IMR-90 (cell line): ENCODE data around the gene STK10. TPM values are rescaled to one million over a fixed set of nuclear protein-coding genes. Genes with fewer than 3 reads are reported as not detected.

ENCODE experiments used
- ATAC-seq: fragments of 200-7000 bp; cut with Tn5 transposase; 2 replicates; pipeline ENCODE4 v1.9.1; 2020; ENCODE audit warnings: low read depth, mild to moderate bottlenecking, moderate library complexity
- BruUV-seq: library from RNA; stranded (reverse); fragments of 400-500 nt; replicated peaks from 2 replicates; lab custom pipeline; 2021; lab: Mats Ljungman, UMichigan
- CTCF ChIA-PET: fragments of 300-600 bp; formaldehyde crosslinking; extraction: SDS; loops from one replicate; lab custom pipeline; 2021; ENCODE audit warnings: antibody characterized with exemption; lab: Yijun Ruan, JAX
- POLR2A ChIA-PET: fragments of 300-600 bp; sonication (Branson Sonifier 250); formaldehyde crosslinking; loops from one replicate; lab custom pipeline; 2022; ENCODE audit warnings: antibody characterized with exemption; ENCODE audit not compliant: unreplicated experiment; lab: Charles Lee
- DNase-seq: peaks from one replicate; pipeline ENCODE4 v3.0.0; 2013
- H2AFZ ChIP-seq: replicated peaks from 2 replicates; pipeline ENCODE3; 2013; ENCODE audit warnings: low read length, mild to moderate bottlenecking; ENCODE audit not compliant: poor library complexity
- H2AK5ac ChIP-seq: 2 replicates; pipeline ENCODE4 v1.6.1; 2013; ENCODE audit warnings: low read depth, low read length, inconsistent platforms
- H2AK9ac ChIP-seq: replicated peaks from 2 replicates; pipeline ENCODE3; 2013; ENCODE audit warnings: mild to moderate bottlenecking, low read depth, low read length, moderate library complexity; ENCODE audit not compliant: poor library complexity
- H2BK120ac ChIP-seq: 2 replicates; pipeline ENCODE4 v1.6.1; 2013; ENCODE audit warnings: low read depth, low read length, inconsistent platforms
- H2BK15ac ChIP-seq: 3 replicates; pipeline ENCODE4 v1.6.1; 2013; ENCODE audit warnings: low read depth, low read length, inconsistent platforms
- H2BK20ac ChIP-seq: 2 replicates; pipeline ENCODE4 v1.6.1; 2013; ENCODE audit warnings: low read depth, mild to moderate bottlenecking, inconsistent platforms, low read length, moderate library complexity
- H2BK5ac ChIP-seq: 2 replicates; pipeline ENCODE4 v1.6.1; 2013; ENCODE audit warnings: mild to moderate bottlenecking, low read depth, low read length, inconsistent platforms; ENCODE audit not compliant: poor library complexity, severe bottlenecking
- H3K14ac ChIP-seq: replicated peaks from 2 replicates; pipeline ENCODE4 v1.6.1; 2013; ENCODE audit warnings: low read depth, low read length, inconsistent platforms
- H3K18ac ChIP-seq: 2 replicates; pipeline ENCODE4 v1.6.1; 2013; ENCODE audit warnings: low read depth, low read length, control low read depth
- H3K23ac ChIP-seq: 2 replicates; pipeline ENCODE4 v1.6.1; 2013; ENCODE audit warnings: low read depth, low read length, inconsistent platforms
- H3K27ac ChIP-seq: 2 replicates; pipeline ENCODE4 v1.5.1; 2013; ENCODE audit warnings: mild to moderate bottlenecking, control low read depth, low read length; ENCODE audit not compliant: insufficient read depth
- H3K27me3 ChIP-seq: 2 replicates; pipeline ENCODE4 v1.6.1; 2013; ENCODE audit warnings: low read length; ENCODE audit not compliant: control insufficient read depth, insufficient read depth
- H3K36me3 ChIP-seq: 2 replicates; pipeline ENCODE4 v1.6.1; 2013; ENCODE audit warnings: low read length, mixed read lengths; ENCODE audit not compliant: control insufficient read depth, insufficient read depth
- H3K4ac ChIP-seq: 2 replicates; pipeline ENCODE4 v1.6.1; 2013; ENCODE audit warnings: low read depth, low read length, inconsistent platforms
- H3K4me1 ChIP-seq: 2 replicates; pipeline ENCODE4 v1.6.1; 2013; ENCODE audit warnings: low read length, mixed read lengths; ENCODE audit not compliant: control insufficient read depth, insufficient read depth
- H3K4me2 ChIP-seq: 2 replicates; pipeline ENCODE4 v1.6.1; 2013; ENCODE audit warnings: low read depth, mild to moderate bottlenecking, control low read depth, low read length, moderate library complexity
- H3K4me3 ChIP-seq: 2 replicates; pipeline ENCODE4 v1.5.1; 2013; ENCODE audit warnings: low read depth, mild to moderate bottlenecking, control low read depth, low read length, moderate library complexity; ENCODE audit not compliant: insufficient read depth
- H3K56ac ChIP-seq: 2 replicates; pipeline ENCODE4 v1.6.1; 2013; ENCODE audit warnings: low read length, inconsistent platforms; ENCODE audit not compliant: insufficient read depth; ENCODE audit errors: extremely low read depth
- H3K79me1 ChIP-seq, 2 experiments: 2 replicates each; pipeline ENCODE4 v1.6.1; 2013; ENCODE audit warnings: low read length in 2 of 2, inconsistent platforms in 1 of 2, low read depth in 1 of 2
- H3K9ac ChIP-seq: 2 replicates; pipeline ENCODE4 v1.6.1; 2013; ENCODE audit warnings: low read depth, low read length, control low read depth
- H3K9me1 ChIP-seq: 2 replicates; pipeline ENCODE4 v1.6.1; 2013; ENCODE audit warnings: low read length, inconsistent platforms; ENCODE audit not compliant: insufficient read depth
- H3K9me3 ChIP-seq: 2 replicates; pipeline ENCODE4 v1.6.1; 2013; ENCODE audit warnings: low read length; ENCODE audit not compliant: control insufficient read depth, insufficient read depth
- H4K20me1 ChIP-seq: 2 replicates; pipeline ENCODE4 v1.6.1; 2013; ENCODE audit warnings: low read length, inconsistent platforms; ENCODE audit not compliant: insufficient read depth
- H4K5ac ChIP-seq: 2 replicates; pipeline ENCODE4 v1.6.1; 2013; ENCODE audit warnings: mild to moderate bottlenecking, low read depth, low read length, control low read depth
- H4K8ac ChIP-seq, 2 experiments: 2 replicates each; pipeline ENCODE4 v1.6.1; 2013; ENCODE audit warnings: low read depth in 2 of 2, low read length in 2 of 2, control low read depth in 1 of 2, inconsistent platforms in 1 of 2
- H4K91ac ChIP-seq: 2 replicates; pipeline ENCODE4 v1.6.1; 2013; ENCODE audit warnings: low read depth, low read length, inconsistent platforms; ENCODE audit not compliant: insufficient read depth
- BHLHE40 ChIP-seq: fragments of 150-350 bp; IDR thresholded peaks from 2 replicates; pipeline ENCODE4 v1.6.1; 2016; ENCODE audit warnings: mild to moderate bottlenecking, low read depth, low read length
- MXI1 ChIP-seq: IDR thresholded peaks from 2 replicates; pipeline ENCODE4 v1.6.1; 2012; ENCODE audit warnings: low read depth, mild to moderate bottlenecking, low read length, moderate library complexity, borderline replicate concordance
- POLR2A ChIP-seq: IDR thresholded peaks from 2 replicates; pipeline ENCODE4 v1.6.1; 2012; ENCODE audit warnings: mild to moderate bottlenecking, low read depth, low read length
- RAD21 ChIP-seq: IDR thresholded peaks from 2 replicates; pipeline ENCODE4 v1.6.1; 2012; ENCODE audit warnings: low read length, improper control_type of control experiment
- RCOR1 ChIP-seq: IDR thresholded peaks from 2 replicates; pipeline ENCODE4 v1.6.1; 2012; ENCODE audit warnings: mild to moderate bottlenecking, low read length, improper control_type of control experiment; ENCODE audit not compliant: insufficient replicate concordance
- RFX5 ChIP-seq: IDR thresholded peaks from 2 replicates; pipeline ENCODE4 v1.8.0; 2012; ENCODE audit warnings: low read depth, mild to moderate bottlenecking, low read length, moderate library complexity
- SMC3 ChIP-seq: fragments of 150-350 bp; IDR thresholded peaks from 2 replicates; pipeline ENCODE4 v1.6.1; 2016; ENCODE audit warnings: low read depth, mild to moderate bottlenecking, antibody characterized with exemption, low read length, moderate library complexity
- WGBS, 2 experiments: methylation state at CpG; one replicate each; pipeline versions ENCODE4 v1.1.5 to v1.1.7; 2013; ENCODE audit warnings: missing lambda C conversion rate in 2 of 2; ENCODE audit not compliant: insufficient read length in 1 of 2; ENCODE audit errors: extremely low coverage in 2 of 2; 5-methylcytosine and 5-hydroxymethylcytosine counted together
- dilution Hi-C: fragments of 300-500 bp; cut with HindIII; formaldehyde crosslinking; loops from one replicate; pipeline ENCODE4 v1.14.3; 2018; ENCODE audit warnings: low sequenced_read_pairs; ENCODE audit not compliant: unreplicated experiment
- in situ Hi-C: fragments of 300-500 bp; cut with MboI; formaldehyde crosslinking; loops from 3 replicates; pipeline ENCODE4 v1.14.3; 2019; ENCODE audit warnings: low sequenced_read_pairs, inconsistent platforms, mixed read lengths
- intact Hi-C: fragments of 100-400 bp; cut with micrococcal nuclease; formaldehyde crosslinking; loops from 2 replicates; pipeline ENCODE4 v1.10.0; 2022
- polyA plus RNA-seq, 3 experiments: library from polyadenylated mRNA; depleted of rRNA; stranded (reverse); fragments of >200 nt; gene quantifications; 2 replicates each; pipeline ENCODE4 v1.2.3, GENCODE V29; 2012; ENCODE audit warnings: low replicate concordance in 1 of 3
- total RNA-seq: library from RNA; depleted of rRNA; stranded (reverse); fragments of >200 nt; gene quantifications from 2 replicates; pipeline ENCODE4 v1.2.3, GENCODE V29; 2012
- TF ChIP-seq, protein P1 (sequence below): fragments of 150-350 bp; IDR thresholded peaks from 2 replicates; pipeline ENCODE4 v1.6.1; 2016; ENCODE audit warnings: low read depth, mild to moderate bottlenecking, low read length, moderate library complexity, borderline replicate concordance
- TF ChIP-seq, protein P2 (sequence below): conservative IDR thresholded peaks from 2 replicates; pipeline ENCODE4 v1.5.1; 2012; ENCODE audit warnings: mild to moderate bottlenecking, low read depth, low read length, improper control_type of control experiment
- TF ChIP-seq, protein P3 (sequence below): fragments of 150-350 bp; IDR thresholded peaks from 2 replicates; pipeline ENCODE4 v1.6.1; 2017; ENCODE audit warnings: mild to moderate bottlenecking, antibody characterized with exemption, low read length, low read depth

STK10 gene
- total and polyA plus RNA-seq, 2 of the 4 experiments (the other 2 are of a cell fraction): 15.4 to 18.5 TPM

DNA sequence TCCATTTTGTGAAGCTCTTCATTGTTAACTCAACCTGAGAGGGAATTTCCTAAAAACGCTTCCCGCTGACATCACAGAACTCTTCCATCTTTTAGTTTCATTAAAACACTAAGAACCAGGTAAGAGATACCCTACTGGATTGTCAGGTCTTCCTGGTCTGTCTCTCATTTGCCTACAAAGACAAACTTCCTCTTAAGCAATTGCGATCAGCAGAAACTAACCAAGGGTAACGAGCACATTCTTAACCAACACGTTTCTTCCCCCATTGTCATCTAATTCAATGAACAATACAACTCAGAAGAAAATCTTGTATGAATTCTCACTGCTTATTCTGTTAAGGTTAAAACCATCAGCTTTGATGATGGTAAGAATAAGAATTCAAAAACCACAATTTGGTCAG, 188.1 kb downstream of the STK10 start:
- no peaks in the 10 kb centered on the region for H3K27me3 ChIP-seq
- dilution Hi-C loops: no loop called here
- TF ChIP-seq RFX5: no peak
- no peak for TF ChIP-seq SMC3
- TF ChIP-seq BHLHE40: no peak
- TF ChIP-seq, protein P1, sequence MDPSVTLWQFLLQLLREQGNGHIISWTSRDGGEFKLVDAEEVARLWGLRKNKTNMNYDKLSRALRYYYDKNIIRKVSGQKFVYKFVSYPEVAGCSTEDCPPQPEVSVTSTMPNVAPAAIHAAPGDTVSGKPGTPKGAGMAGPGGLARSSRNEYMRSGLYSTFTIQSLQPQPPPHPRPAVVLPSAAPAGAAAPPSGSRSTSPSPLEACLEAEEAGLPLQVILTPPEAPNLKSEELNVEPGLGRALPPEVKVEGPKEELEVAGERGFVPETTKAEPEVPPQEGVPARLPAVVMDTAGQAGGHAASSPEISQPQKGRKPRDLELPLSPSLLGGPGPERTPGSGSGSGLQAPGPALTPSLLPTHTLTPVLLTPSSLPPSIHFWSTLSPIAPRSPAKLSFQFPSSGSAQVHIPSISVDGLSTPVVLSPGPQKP: no peak
- no peak for TF ChIP-seq RCOR1
- TF ChIP-seq, protein P2, sequence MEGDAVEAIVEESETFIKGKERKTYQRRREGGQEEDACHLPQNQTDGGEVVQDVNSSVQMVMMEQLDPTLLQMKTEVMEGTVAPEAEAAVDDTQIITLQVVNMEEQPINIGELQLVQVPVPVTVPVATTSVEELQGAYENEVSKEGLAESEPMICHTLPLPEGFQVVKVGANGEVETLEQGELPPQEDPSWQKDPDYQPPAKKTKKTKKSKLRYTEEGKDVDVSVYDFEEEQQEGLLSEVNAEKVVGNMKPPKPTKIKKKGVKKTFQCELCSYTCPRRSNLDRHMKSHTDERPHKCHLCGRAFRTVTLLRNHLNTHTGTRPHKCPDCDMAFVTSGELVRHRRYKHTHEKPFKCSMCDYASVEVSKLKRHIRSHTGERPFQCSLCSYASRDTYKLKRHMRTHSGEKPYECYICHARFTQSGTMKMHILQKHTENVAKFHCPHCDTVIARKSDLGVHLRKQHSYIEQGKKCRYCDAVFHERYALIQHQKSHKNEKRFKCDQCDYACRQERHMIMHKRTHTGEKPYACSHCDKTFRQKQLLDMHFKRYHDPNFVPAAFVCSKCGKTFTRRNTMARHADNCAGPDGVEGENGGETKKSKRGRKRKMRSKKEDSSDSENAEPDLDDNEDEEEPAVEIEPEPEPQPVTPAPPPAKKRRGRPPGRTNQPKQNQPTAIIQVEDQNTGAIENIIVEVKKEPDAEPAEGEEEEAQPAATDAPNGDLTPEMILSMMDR: no peak
- TF ChIP-seq RAD21: no peak
- no peak for TF ChIP-seq MXI1
- no peak for TF ChIP-seq POLR2A
- TF ChIP-seq, protein P3, sequence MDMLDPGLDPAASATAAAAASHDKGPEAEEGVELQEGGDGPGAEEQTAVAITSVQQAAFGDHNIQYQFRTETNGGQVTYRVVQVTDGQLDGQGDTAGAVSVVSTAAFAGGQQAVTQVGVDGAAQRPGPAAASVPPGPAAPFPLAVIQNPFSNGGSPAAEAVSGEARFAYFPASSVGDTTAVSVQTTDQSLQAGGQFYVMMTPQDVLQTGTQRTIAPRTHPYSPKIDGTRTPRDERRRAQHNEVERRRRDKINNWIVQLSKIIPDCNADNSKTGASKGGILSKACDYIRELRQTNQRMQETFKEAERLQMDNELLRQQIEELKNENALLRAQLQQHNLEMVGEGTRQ: no peak
- intact Hi-C loops: loop anchor here (5.0 kb wide), 1 partner anchor 43 kb away; no protein-coding TSS in a partner anchor
- no peaks in the 10 kb centered on the region for H3K9me3 ChIP-seq
- H3K79me1 ChIP-seq: peaks cover 13 to 73% of the 10 kb centered on the region in 2 experiments; a peak in 3 of 4 replicates
- H2AFZ ChIP-seq: no peak overlapping the region
- H3K4ac ChIP-seq: no peak overlapping the region
- H3K4me1 ChIP-seq: peaks cover 8% of the 10 kb centered on the region
- H2AK5ac ChIP-seq: no peak overlapping the region
- no peak overlapping the region for H4K5ac ChIP-seq
- no peaks in the 10 kb centered on the region; the same call in 1 of the 2 replicates for H3K36me3 ChIP-seq
- H3K9me1 ChIP-seq: peaks cover 17% of the 10 kb centered on the region
- H2AK9ac ChIP-seq: no peak overlapping the region
- no peak overlapping the region for H3K23ac ChIP-seq
- no peak overlapping the region for H4K91ac ChIP-seq
- H3K9ac ChIP-seq: no peak overlapping the region
- no peak overlapping the region for H3K56ac ChIP-seq
- H4K8ac ChIP-seq: no peak overlapping the region
- no peak overlapping the region for H2BK15ac ChIP-seq
- WGBS, 2 experiments: 80% methylated on average over 1 of the region's 5 CpGs; no CpG with 5 or more reads in 1 of the 2 experiments
- POLR2A ChIA-PET: no interaction called here
- no TSS peak for BruUV-seq
- H3K4me2 ChIP-seq: no peak overlapping the region
- no peak for DNase-seq
- peaks cover 89% of the 10 kb centered on the region for H4K20me1 ChIP-seq
- H3K4me3 ChIP-seq: no peak overlapping the region
- H2BK120ac ChIP-seq: no peak overlapping the region
- H3K18ac ChIP-seq: no peak overlapping the region
- 0 out of 2 replicates have a peak overlapping the region, but pooled peaks have one; percentile 35 for H3K14ac ChIP-seq
- no peak for ATAC-seq
- H2BK20ac ChIP-seq: no peak overlapping the region
- in situ Hi-C loops: no loop called here
- CTCF ChIA-PET: interaction anchor here (1.0 kb wide), 1 partner anchor 88 kb away, joined by 3 read pairs; no protein-coding TSS in a partner anchor
- H2BK5ac ChIP-seq: no peak overlapping the region
- no peak overlapping the region for H3K27ac ChIP-seq
